ENCODE data around the gene ANAPC2.

ANAPC2 gene

DNA sequence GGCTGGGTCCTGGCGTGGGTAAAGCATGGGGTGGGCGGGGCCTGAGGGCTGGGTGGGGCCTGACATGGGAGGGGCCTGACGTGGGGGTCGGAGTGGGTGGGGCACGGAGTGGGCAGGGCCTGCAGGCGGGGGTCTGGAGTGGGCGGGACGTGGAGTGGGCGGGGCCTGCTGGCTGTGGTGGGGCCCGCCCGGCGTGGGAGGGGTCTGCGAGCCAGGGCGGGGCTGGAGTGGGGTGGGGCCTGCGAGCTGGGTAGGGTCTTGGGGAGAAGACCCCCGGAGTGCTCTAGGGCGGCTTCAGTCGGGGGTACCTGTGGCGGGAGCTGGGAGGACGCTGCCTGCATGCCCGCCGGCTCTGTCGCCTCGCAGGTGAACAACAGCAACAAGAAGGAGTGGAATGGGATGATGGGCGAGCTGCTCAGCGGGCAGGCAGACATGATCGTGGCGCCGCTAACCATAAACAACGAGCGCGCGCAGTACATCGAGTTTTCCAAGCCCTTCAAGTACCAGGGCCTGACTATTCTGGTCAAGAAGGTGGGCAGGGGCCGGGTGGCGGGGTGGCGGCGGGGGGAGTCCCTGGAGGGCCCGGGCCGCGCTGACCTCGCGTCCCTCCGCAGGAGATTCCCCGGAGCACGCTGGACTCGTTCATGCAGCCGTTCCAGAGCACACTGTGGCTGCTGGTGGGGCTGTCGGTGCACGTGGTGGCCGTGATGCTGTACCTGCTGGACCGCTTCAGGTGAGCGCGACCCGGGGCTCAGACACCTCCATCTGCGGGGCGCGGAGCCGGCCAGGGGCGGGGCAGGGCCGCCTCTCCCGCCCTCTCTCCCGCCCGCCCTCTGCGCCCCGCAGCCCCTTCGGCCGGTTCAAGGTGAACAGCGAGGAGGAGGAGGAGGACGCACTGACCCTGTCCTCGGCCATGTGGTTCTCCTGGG lies 26.5 kb downstream of the ANAPC2 start:
- DNase-seq (ENCODE audit: low spot score), result no peak

DNA sequence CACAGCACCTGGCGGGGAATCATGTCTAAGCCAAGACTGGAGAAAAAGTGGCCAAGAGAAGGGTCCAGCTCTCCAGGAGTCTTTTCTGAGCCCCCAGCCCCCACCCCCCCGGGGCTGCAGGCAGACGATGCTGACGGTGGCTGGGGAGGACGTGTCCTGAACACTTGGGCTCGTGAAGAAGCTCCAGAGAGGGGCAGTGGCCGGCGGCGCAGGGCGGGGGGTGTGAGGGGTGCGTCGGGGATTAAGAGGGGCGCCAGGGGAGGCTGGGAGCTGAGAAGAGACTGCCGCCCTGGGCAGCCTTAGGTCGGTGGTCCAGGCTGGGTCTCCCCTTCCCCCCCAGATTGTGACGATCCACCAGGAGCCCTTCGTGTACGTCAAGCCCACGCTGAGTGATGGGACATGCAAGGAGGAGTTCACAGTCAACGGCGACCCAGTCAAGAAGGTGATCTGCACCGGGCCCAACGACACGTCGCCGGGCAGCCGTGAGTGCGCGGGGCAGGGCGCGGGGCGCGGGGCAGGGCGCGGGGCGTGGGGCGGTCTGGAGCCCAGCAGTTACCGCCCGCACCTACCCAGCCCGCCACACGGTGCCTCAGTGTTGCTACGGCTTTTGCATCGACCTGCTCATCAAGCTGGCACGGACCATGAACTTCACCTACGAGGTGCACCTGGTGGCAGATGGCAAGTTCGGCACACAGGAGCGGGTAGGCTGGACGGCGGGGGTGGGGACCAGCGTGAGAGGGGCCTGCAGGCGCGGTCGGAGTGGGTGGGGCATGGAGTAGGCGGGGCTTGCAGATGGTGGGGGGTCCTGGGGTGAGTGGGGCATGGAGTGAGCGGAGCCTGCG lies 27.4 kb downstream of the ANAPC2 start:
- no peak for DNase-seq (ENCODE audit: low spot score)

DNA sequence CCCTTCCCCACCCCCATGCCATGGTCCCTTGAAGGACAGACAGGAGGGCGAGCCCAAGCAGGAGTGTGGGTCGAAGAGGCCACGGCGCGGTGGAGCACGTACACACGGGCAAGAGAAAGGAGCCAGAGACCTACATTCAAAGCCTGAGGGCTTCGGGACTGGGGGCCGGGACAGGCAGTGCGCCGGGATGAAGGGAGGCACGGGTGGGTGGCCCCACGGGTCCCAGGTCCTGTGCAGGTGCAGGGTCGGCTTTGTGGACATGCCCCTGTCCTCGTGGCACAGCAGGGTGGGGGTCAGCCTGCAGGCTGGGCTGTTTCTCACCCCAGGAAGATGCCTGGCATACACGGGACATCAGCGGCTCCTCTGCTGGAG lies 28.3 kb downstream of the ANAPC2 start:
- no peak for DNase-seq (ENCODE audit: low spot score)

DNA sequence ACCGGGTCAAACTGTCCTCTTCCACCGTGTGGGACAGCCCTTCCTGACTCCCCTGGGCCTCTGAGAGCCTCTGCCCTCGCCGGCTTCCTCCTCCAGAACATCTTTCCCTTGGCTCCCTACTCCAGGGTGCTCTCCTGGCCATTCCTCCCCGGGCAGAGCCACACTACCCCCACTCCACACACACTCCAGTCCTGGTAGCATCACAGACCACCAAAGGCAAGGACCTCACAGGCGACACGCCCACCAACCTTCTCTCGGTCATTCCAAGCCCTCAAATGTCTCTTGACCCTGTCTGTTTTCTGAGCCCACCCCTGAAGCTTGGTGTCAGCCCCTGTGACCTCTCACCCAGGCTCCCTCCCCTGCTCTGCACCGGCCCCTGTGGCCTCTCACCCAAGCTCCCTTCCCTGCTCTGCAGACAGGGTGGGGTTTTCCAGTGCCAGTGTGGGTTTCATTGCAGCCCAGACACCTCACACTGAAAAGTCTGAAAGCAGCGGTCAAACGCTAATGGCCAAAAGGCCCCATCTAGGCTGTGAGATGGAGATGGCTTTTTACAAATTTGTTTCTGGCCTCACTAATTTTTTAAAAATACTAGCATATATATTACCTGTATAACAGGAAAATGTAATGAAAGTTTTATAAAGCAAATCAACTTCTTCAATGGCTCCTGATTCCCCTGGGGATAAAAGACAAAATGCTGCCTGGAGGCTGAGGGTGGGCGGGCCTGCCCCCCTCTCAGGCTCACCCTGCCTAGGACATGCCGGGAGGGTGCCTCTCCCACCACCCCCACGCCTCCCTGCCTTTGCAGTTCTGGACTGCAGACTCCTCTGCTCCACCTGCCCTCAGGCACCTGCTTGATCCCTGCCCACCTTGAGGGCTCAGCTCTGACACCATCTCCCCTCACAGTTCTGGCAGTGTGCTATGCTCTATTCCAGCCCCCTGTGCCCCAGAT lies 29.0 kb downstream of the ANAPC2 start:
- DNase-seq (ENCODE audit: low spot score), result no peak

DNA sequence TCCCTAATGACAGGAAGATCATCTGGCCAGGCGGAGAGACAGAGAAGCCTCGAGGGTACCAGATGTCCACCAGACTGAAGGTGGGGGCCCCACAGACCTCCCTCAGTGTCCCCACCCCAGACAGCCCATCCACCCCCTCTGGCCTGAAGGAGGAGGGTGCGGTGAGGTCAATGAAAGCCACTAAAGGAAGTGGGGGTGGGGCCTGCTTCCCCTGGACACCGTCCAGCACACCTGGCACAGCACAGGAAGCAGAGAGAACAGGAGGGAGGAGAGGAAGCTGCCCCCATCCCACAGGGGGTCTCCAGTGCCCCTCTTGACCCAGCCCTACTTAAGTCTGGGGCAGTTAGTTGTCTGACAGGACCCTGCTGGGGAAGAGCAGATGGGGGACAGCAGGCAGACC lies 29.7 kb downstream of the ANAPC2 start:
- DNase-seq (ENCODE audit: low spot score), result no peak

DNA sequence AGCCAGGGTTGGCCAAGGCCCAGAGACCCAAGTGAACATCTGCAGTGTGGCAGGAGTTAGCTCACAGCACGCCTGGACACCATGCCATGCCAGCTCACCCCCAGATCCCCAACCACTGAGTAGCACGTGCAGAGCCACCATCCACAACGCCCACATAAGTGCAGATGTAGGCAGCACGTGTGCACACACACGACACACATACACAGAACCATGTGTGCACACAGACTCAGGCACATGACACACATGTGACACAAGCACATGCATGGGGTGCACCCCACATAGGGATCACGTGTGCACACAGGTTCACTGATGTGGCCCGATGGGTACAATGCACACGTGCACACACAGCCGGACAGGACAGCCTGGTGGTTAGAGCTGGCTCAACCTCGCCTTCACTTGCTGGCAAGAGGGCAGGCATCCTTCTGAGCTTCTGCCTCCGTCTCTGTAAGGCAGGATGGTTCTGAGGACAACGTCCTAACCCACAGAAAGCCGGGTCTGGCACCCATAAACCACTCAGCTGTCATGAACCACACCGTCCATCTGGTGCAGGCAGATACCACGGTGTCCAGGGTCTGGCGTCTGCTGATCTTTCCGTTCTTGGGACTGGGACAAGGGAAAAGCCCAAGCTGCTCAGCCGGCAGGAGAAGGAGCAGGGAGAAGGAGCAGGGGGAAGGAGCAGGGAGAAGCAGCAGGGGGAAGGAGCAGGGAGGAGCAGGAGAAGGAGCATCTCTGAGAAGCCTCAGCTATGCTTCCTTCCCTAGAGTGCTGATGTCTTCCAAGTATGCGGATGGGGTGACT lies 30.5 kb downstream of the ANAPC2 start:
- DNase-seq (ENCODE audit: low spot score), result no peak

DNA sequence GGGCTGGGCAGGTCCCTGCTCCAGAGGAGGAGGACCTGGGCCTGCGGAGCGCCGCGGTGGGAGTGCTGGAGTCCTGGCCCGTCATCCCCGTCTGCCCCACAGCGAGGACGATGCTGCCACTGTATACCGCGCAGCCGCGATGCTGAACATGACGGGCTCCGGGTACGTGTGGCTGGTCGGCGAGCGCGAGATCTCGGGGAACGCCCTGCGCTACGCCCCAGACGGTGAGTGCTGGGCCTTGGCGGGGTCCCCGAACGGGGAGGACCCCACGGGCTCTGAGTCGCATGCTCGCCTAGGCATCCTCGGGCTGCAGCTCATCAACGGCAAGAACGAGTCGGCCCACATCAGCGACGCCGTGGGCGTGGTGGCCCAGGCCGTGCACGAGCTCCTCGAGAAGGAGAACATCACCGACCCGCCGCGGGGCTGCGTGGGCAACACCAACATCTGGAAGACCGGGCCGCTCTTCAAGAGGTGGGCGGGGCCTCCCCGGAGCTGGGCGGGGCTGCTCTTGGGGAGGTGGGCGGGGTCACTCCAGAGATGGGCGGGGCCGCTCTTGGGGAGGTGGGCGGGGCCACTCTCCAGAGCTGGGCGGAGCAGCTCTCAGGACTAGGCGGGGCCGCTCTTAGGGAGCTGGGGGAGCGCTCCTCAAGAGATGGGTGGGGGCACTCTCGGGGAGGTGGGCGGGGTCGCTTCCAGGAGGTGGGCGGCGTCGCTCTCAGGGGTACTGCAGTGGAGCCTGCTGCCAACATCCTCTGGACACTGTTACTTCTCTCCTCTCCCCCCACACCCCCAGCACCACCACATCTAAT lies 31.6 kb downstream of the ANAPC2 start:
- DNase-seq (ENCODE audit: low spot score), result no peak

DNA sequence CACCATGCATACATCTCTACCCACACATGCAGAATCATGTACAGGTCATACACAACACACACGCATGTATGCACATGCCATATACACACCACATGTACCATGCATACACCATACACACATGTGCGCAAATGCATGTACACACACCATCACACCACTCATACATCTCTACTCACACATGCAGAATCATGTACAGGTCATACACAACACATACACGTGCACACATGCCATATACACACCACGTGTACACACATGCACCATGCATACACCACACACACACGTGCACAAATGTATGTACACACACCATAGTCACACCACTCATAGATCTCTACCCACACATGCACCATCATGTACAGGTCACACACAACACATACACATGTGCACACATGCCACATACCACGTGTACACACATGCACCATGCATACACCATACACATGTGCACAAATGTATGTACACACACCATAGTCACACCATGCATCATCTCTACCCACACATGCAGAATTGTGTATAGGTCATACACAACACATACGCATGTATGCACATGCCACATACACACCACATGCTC lies 35.4 kb downstream of the ANAPC2 start:
- DNase-seq (ENCODE audit: low spot score), result no peak

DNA sequence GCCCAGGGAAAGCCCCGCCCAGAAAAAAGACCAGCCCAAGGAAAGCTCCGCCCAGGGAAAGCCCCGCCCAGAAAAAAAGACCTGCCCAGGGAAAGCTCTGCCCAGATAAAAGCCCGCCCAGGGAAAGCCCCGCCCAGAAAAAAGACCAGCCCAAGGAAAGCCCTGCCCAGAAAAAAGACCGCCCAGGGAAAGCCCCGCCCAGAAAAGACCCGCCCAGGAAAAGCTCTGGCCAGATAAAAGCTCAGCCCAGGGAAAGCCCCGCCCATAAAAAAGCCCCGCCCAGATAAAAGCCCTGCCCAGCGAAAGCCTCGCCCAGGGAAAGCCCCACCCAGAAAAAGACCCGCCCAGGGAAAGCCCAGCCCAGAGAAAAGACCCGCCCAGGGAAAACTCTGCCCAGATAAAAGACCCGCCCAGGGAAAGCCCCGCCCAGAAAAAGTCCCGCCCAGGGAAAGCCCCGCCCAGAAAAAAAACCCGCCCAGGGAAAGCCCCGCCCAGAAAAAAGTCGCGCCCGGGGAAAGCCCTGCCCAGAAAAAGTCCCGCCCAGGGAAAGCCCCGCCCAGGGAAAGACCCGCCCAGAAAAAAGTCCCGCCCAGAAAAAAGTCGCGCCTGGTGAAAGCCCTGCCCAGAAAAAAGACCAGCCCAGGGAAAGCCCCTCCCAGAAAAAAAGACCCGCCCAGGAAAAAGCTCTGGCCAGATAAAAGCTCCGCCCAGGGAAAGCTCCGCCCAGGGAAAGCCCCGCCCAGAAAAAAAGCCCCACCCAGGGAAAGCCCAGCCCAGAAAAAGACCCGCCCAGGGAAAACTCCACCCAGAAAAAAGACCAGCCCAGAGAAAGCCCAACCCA lies 37.5 kb downstream of the ANAPC2 start:
- no peak for DNase-seq (ENCODE audit: low spot score)

DNA sequence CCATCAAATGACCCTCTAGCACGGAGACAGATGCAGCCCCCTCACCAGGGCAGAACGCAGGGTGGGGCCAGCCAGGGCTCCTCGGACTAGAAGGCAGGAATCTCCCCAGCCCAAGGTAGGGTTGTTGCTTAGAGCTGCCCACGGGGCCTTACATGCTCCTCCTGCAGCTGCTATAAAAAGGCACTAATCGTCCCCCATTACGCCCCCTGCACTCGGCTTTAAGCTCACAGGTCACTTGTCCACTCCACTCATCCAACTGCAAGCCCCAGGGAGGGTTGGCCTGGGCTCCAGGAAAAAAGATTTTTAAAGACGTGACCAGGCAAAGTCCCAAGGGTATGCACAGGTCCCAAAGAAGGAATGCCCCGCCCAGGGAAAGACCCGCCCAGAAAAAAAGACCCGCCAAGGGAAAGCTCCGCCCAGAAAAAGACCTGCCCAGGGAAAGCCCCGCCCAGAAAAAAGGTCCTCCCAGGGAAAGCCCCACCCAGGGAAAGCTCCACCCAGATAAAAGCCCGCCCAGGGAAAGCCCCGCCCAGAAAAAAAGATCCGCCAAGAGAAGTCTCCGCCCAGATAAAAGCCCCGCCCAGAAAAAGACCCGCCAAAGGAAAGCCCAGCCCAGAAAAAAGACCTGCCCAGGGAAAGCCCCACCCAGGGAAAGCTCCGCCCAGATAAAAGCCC lies 38.3 kb downstream of the ANAPC2 start:
- no peak for DNase-seq (ENCODE audit: low spot score)

DNA sequence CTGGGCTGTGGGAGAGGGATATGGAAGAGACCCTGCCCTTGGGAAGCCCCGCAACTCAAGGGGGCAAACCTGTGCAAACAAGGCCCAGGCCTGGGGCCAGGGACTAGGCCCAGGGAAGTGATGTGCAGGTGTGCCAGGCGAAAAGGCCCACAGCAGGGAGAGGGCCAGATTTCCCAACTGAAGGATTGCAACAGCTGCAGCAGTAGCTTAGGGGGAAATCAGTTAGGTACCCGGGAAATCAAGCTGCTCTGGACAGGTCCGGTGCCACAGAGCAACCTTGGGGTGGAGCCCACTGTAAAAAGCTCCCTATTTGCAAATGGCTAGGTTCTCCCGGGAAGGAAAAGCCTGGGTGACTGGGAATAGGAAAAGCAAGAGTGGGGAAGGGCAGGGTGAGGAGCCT lies 39.0 kb downstream of the ANAPC2 start:
- DNase-seq (ENCODE audit: low spot score), result no peak

DNA sequence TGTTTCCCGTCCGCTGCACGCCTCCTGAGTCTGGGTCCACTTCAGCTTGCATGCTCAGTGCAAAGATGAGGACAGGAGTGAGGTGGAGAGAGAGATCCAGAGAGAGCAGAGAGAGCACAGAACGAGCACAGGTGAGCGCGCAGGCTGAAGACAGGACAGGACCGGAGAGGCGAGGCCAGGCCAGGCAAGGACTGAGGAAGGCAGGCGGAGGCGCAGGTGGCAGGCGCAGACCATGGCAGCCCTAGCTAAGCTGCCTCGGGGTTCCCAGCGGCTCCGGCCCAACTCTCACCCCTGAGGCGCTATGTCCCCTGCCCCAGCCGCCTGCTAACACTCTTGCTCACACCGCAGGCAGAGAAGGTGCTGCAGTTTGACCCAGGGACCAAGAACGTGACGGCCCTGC lies 39.7 kb downstream of the ANAPC2 start:
- no peak for DNase-seq (ENCODE audit: low spot score)

DNA sequence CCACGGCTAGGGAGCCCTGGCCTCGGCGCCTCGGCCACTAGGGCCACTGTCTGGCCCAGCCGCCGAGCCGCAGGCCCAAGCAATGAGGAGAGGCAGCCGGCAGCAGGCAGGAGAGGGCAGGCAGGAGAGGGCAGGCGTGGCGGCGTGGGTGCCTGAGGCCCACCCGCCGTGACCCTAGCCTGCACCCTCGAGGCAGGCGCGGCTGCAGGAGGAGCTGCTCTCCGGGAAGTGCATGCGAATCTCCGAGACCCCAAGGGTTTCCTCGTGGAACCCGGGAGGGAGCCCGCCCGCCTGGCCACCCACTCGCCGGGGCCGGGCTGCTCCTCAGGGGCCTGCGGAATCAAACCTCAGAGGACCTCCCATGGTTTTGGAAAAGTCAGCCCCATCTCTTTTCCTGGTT lies 40.1 kb downstream of the ANAPC2 start:
- DNase-seq (ENCODE audit: low spot score), result no peak

DNA sequence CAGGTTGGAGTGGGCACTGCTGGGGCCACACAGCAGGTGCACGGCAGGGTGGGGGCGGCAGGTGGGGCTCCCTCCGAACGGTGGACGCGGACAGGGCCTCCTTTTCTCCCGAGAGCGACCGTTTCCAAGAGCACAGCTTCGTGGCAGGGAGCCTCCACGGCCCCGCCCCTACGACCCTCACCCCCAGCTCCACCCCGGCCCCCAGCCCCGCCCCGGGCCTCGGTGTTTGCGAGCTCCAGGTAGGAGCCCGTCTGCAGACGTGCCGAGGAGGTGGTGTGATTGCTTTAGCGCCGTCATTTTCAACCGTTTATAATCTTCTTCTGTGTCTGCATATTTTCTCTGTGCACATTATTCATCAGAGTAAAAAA lies 40.6 kb downstream of the ANAPC2 start:
- no peak for DNase-seq (ENCODE audit: low spot score)

DNA sequence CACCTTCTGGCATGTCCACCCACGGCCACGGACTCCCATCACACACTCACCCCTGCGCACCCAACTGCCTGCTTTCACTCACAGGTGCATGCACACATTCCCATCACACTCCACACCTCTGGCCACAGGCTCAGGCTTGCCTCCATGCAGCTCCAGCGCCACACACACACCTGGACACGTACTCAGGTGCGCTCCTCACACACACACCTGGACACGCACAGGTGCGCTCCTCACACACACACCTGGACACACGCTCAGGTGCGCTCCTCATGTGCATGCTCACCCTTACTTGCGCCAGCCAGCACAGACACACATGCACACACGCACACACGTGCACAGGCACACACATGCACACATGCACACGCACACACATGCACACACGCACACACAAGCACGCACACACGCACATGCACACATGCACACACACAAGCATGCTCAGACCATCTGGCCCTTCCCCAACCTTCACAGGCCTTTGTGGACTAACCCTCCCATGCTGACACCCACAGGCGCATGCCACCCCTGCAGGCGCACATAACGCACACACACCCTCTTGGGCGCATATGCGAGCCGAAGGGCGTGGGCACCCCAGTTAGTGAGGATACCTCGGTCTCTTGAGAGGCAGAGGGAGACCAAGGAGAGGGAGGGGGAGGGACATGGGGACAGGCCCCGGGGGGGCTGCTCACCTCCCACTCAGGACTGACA lies 41.1 kb downstream of the ANAPC2 start:
- no peak for DNase-seq (ENCODE audit: low spot score)

DNA sequence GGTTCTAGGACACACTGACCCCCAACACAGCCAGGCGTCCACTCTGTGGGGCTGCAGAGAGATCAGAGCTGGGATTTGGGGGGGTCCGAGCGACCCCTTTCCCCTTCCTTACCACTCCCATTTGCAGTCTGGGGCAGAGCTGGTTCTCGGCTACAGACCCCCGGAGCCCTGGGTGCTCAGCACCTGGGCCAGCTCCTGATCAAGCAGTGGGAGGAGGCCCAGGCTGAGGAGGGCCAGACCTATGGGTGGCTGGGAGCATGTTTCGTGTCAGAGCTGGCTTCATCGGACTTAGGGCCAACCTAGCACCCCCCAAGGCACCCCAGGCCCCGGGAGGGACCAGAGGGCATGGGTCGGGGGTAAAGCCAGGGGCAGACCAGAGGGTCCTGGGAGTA lies 41.8 kb downstream of the ANAPC2 start:
- DNase-seq (ENCODE audit: low spot score), result no peak

DNA sequence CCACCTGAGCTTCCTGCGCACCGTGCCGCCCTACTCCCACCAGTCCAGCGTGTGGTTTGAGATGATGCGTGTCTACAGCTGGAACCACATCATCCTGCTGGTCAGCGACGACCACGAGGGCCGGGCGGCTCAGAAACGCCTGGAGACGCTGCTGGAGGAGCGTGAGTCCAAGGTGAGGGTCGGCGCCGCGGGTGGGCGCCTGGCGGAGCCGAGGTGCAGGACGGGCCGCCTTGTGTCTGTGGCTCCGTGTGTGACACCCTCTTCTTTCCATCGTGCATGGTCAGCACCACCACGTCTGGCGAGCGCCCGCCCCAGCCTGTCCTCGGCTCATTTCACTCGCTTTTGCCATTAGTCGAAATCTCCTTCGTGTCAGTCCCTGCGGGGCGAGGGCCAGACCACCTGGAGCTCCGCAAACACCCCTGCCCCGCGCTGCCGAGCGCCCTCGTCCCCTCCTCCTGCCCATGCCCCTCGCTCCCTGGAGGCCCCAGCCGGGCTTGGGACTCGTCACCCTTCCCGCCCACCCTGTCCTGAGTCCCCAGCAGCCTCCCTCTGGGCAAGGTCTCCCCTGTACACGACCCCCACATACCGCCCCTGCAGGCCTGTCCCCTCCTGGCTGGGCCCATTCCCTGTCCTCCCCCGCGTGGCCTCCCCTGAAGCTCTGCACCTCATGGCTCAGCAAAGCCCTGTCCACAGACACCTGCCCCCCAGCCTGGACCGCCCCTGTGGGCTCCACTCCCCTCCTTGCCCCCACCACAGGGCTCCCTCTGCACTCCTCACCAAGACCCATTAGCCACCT lies 42.4 kb downstream of the ANAPC2 start:
- no peak for DNase-seq (ENCODE audit: low spot score)
